ENCODE results near the gene ACSL1. TPM values are rescaled to one million over a fixed set of nuclear protein-coding genes. Genes with fewer than 3 reads are reported as not detected.

ACSL1 gene
- total and polyA plus RNA-seq, 9 of the 15 experiments (the other 6 are each of a cell fraction or from before 2014, with no cell fraction given): 6.7 to 24.1 (median 15.0) TPM

GRCh38 chr4:184843984-184844554 lies 18.3 kb upstream of the ACSL1 start (continued):
- TF ChIP-seq ZNF384 (IDR thresholded peaks at IDR 0.05; ENCODE audit: low read depth, low read length): no peak
- TF ChIP-seq FOXK2 (conservative IDR thresholded peaks at IDR 0.05 in 1 of 2, IDR thresholded peaks at IDR 0.05 in 1 of 2; ENCODE audit: low read depth in 2 of 2): peak; percentile 78 to 84; a peak in 3 of 4 replicates
- TF ChIP-seq LCOR (CRISPR knock-in tag; IDR thresholded peaks at IDR 0.05): peak; percentile 37; the same call in 1 of the 2 replicates
- TF ChIP-seq SPI1 (IDR thresholded peaks at IDR 0.05; ENCODE audit: borderline replicate concordance, low read depth, low read length): no peak
- no peak for TF ChIP-seq PATZ1 (CRISPR knock-in tag; IDR thresholded peaks at IDR 0.05; ENCODE audit: borderline replicate concordance)
- peak; percentile 52 to 54; a peak in 2 of 4 replicates for TF ChIP-seq NRF1 (conservative IDR thresholded peaks at IDR 0.05 in 1 of 2, IDR thresholded peaks at IDR 0.05 in 1 of 2)
- TF ChIP-seq ZNF436 (CRISPR knock-in tag; IDR thresholded peaks at IDR 0.05): no peak
- no peak; the same call in 1 of the 2 replicates for TF ChIP-seq ZBTB9 (CRISPR knock-in tag; IDR thresholded peaks at IDR 0.05)
- TF ChIP-seq KDM4B (IDR thresholded peaks at IDR 0.05; ENCODE audit: borderline replicate concordance in 2 of 2, low read depth in 1 of 2): no peak
- no peak for TF ChIP-seq ZFP1 (CRISPR knock-in tag; IDR thresholded peaks at IDR 0.05)
- no peak for TF ChIP-seq MBD2 (IDR thresholded peaks at IDR 0.05; ENCODE audit: borderline replicate concordance, low read depth)
- TF ChIP-seq SIN3B (IDR thresholded peaks at IDR 0.05; ENCODE audit: low read depth): no peak
- TF ChIP-seq PYGO2 (tag; IDR thresholded peaks at IDR 0.05): no peak
- no peak for TF ChIP-seq ZFP36 (IDR thresholded peaks at IDR 0.05; ENCODE audit: low read depth, low read length, partially characterized antibody)
- no peak for TF ChIP-seq NFYB (IDR thresholded peaks at IDR 0.05; ENCODE audit: extremely low read depth, insufficient read length)
- peak in 1 of 2 experiments; percentile 88; a peak in 2 of 4 replicates for TF ChIP-seq FOXA3 (CRISPR knock-in tag; conservative IDR thresholded peaks at IDR 0.05 in 1 of 2, IDR thresholded peaks at IDR 0.05 in 1 of 2)
- TF ChIP-seq ZNF518B (CRISPR knock-in tag; IDR thresholded peaks at IDR 0.05): no peak
- TF ChIP-seq HNRNPH1 (optimal IDR thresholded peaks at IDR 0.05; ENCODE audit: low read depth, low read length): no peak
- peak; percentile 85 for TF ChIP-seq POLR2B (IDR thresholded peaks at IDR 0.05; ENCODE audit: low read depth, partially characterized antibody)
- peak; percentile 96 for TF ChIP-seq PKNOX1 (IDR thresholded peaks at IDR 0.05)
- TF ChIP-seq KLF1 (tag; IDR thresholded peaks at IDR 0.05): no peak

Measured in K562 (cell line).